Measurements from ENCODE around the gene SPATS2. TPM values are rescaled to one million over a fixed set of nuclear protein-coding genes. Genes with fewer than 3 reads are reported as not detected.

SPATS2 gene
- total and polyA plus RNA-seq, 7 donors = 4.4 to 10.6 (median 9.1) TPM

DNA sequence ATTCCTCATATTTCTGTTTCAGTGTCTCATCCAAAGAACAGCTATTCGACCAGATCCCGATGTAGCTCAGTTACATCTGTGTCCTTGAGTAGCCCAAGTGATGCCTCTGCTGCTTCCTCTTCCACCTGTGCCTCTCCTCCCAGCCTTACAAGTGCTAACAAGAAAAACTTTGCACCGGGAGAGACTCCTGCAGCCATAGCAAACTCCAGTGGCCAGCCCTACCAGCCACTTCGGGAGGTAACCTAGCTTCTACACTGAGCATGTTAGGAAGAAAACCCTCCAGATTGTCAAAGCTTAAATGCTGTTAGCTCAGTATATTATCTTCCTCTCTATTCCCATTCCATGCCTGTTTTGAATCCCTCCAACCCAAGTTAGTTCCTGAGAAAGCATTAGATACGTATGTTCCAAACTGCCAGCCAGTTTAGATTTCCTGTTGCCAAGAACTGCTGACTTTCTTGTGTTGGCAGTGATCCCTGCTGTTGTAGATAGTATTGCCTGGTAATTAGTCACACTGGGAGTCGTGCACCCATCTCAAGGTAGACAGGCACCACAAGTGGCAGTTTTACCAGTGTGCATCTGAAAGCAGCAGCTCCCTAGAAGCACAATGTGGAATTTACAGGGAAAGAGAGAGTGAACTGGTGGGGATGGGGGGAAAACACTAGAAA is 157.5 kb downstream of the SPATS2 start:
- Histone ChIP-seq H3K27me3 (ENCODE audit: insufficient read depth in 3 of 3, low read length in 2 of 3) (no peaks in the 10 kb centered on the region), H3K4me3 (no peak overlapping the region), H3K27ac (no peak overlapping the region), H3K4me1 (no peaks in the 10 kb centered on the region), H3K9me3 (no peaks in the 10 kb centered on the region), H3K36me3 (ENCODE audit: insufficient read depth in 1 of 2, low read depth in 1 of 2) (peaks cover 14 to 78% of the 10 kb centered on the region in 2 donors)
- DNase-seq (no peak), ATAC-seq (no peak)
- intact Hi-C loops (cut with DNase I) = no loop called here
- 79 to 86% (median 79%) methylated on average over 6 of the region's 6 CpGs for WGBS, 3 donors
- TF ChIP-seq, protein P1, sequence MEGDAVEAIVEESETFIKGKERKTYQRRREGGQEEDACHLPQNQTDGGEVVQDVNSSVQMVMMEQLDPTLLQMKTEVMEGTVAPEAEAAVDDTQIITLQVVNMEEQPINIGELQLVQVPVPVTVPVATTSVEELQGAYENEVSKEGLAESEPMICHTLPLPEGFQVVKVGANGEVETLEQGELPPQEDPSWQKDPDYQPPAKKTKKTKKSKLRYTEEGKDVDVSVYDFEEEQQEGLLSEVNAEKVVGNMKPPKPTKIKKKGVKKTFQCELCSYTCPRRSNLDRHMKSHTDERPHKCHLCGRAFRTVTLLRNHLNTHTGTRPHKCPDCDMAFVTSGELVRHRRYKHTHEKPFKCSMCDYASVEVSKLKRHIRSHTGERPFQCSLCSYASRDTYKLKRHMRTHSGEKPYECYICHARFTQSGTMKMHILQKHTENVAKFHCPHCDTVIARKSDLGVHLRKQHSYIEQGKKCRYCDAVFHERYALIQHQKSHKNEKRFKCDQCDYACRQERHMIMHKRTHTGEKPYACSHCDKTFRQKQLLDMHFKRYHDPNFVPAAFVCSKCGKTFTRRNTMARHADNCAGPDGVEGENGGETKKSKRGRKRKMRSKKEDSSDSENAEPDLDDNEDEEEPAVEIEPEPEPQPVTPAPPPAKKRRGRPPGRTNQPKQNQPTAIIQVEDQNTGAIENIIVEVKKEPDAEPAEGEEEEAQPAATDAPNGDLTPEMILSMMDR (IDR thresholded peaks at IDR 0.05) = no peak

DNA sequence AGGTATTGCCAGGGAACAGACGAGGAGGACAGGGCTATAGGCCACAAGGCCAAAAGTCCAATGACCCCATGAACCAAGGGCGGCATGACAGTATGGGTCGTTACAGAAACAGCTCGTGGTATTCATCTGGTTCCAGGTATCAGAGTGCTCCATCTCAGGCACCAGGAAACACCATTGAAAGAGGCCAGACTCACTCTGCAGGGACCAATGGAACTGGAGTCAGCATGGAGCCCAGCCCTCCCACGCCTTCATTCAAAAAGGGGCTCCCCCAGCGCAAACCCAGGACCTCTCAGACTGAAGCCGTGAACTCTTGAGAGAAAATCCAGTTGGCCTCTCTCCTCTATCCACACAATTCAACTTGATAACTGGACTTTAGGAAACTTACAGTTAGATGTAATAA is 158.7 kb downstream of the SPATS2 start:
- ATAC-seq (no peak), DNase-seq (no peak)
- Histone ChIP-seq H3K4me3 (no peak overlapping the region), H3K27me3 (ENCODE audit: insufficient read depth in 3 of 3, low read length in 2 of 3) (no peaks in the 10 kb centered on the region), H3K27ac (no peak overlapping the region), H3K4me1 (no peaks in the 10 kb centered on the region), H3K9me3 (no peaks in the 10 kb centered on the region), H3K36me3 (ENCODE audit: insufficient read depth in 1 of 2, low read depth in 1 of 2) (peaks cover 14 to 70% of the 10 kb centered on the region in 2 donors)
- 91 to 95% (median 95%) methylated on average over 7 of the region's 7 CpGs for WGBS, 3 donors
- intact Hi-C loops (cut with DNase I) = no loop called here
- TF ChIP-seq, protein P1 (IDR thresholded peaks at IDR 0.05) = no peak

- Histone ChIP-seq H3K36me3 (ENCODE audit: insufficient read depth in 1 of 2, low read depth in 1 of 2) (peaks cover 11 to 54% of the 10 kb centered on the region in 2 donors), H3K27ac (no peak overlapping the region), H3K4me1 (no peaks in the 10 kb centered on the region), H3K9me3 (no peaks in the 10 kb centered on the region), H3K4me3 (no peak overlapping the region), H3K27me3 (ENCODE audit: insufficient read depth in 3 of 3, low read length in 2 of 3) (no peaks in the 10 kb centered on the region)
- DNase-seq = no peak
- 74 to 84% (median 79%) methylated on average over 7 of the region's 7 CpGs for WGBS, 3 donors
- intact Hi-C loops (cut with DNase I) = no loop called here
- ATAC-seq = no peak
- TF ChIP-seq, protein P1 (IDR thresholded peaks at IDR 0.05) = no peak
Observed at GRCh38 chr12:49527361-49528130, 160.3 kb downstream of the SPATS2 start.

DNA sequence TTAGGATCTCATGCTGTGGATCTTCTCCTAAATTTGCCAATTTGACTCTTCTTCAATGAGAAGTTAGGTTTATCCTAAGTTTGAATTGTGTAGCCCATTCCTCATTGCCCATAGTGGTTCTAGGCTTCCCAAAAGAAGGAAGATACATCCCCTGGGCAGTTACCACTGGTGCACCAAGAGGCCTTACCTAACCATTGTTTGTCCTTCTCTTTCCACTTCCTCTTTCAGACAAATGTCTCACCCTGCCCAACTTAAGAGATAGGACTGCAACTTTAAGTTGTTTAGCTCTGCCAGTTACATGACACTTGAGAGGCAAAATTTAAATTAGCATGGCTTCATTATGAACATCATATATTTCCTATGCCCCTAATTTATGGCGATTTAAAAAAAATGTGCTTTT is 162.2 kb downstream of the SPATS2 start:
- TF ChIP-seq, protein P1 (IDR thresholded peaks at IDR 0.05) = no peak
- intact Hi-C loops (cut with DNase I) = no loop called here
- Histone ChIP-seq H3K9me3 (no peaks in the 10 kb centered on the region), H3K27me3 (ENCODE audit: insufficient read depth in 3 of 3, low read length in 2 of 3) (no peaks in the 10 kb centered on the region), H3K36me3 (ENCODE audit: insufficient read depth in 1 of 2, low read depth in 1 of 2) (peaks cover 6 to 37% of the 10 kb centered on the region in 2 donors), H3K4me1 (no peaks in the 10 kb centered on the region), H3K27ac (no peak overlapping the region), H3K4me3 (no peak overlapping the region)
- ATAC-seq (no peak), DNase-seq (no peak)
- 93 to 97% (median 94%) methylated on average over 1 of the region's 1 CpG for WGBS, 3 donors
